HuH-7.5 (cell line): ENCODE measurements around the gene CAPN13.

ENCODE experiments used
- DNase-seq: peaks from one replicate; pipeline ENCODE4 v3.0.0; 2011; ENCODE audit warnings: low spot score

The CAPN13 gene

DNA sequence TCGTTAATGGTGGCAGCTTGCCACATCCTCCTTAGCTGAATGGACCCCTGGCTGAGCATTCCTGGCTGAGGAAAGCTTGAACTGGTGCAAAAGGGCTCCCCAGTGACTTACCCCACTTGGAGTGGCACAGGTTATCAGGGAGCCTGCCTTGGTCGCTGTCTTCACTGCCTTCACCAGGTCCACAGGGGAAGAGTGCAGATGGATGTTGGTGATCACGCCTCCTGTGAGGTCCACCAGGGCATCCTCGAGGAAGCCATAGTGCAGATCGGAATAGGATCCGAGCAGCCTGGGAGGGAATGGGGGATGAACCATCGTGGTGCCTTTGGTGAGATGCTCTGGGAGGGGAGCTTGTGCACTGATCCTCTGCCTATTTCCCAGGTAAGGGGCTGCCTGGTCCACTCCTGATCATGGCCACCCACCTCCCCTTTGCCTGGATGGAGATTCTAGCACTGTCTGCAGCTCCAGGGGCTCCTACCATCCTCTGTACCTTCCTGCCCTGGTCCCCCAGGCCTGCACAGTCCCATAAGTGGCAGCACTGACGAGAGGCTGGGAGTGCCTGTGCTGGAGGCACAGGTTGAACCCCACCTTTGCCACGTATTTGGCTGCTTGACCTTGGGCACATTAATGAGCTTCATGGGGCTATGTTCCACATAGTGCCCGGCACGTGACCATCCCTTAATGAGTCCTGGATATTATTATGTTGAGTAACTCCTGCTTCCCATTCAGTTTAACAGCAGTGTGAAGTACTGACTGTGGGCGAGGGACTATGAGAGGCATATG lies 43.0 kb downstream of the CAPN13 start:
- DNase-seq = no peak

DNA sequence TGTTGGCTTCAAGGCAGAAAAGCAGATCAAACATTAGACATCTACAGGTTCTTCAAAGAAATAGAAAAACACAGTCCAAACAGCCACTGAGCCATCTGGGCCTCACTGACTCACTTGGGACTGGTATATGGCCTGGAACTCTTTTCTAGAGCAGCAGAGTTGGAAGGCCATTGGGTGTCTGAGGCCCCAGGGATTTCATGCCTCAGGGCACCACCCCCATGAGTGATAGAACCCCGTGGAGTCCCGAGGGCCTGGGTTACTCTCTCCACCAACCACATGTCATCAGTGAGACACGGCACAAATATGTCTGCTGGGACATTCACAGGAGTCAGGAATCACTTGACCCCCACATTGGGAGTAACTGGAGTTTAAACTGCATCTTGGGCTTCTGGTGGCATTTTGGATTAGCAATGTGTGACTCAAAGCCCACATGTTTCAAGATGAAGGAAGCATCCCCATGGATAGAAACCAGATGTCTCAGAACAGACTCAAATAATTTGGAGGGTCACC lies 44.0 kb downstream of the CAPN13 start:
- no peak for DNase-seq

- no peak for DNase-seq
These were observed 46.0 kb downstream of the CAPN13 start for GRCh38 chr2:30761226-30761625.

GRCh38 chr2:30759481-30759880 lies 47.8 kb downstream of the CAPN13 start:
- DNase-seq = no peak

GRCh38 chr2:30758191-30758651 lies 49.0 kb downstream of the CAPN13 start:
- DNase-seq = no peak

DNA sequence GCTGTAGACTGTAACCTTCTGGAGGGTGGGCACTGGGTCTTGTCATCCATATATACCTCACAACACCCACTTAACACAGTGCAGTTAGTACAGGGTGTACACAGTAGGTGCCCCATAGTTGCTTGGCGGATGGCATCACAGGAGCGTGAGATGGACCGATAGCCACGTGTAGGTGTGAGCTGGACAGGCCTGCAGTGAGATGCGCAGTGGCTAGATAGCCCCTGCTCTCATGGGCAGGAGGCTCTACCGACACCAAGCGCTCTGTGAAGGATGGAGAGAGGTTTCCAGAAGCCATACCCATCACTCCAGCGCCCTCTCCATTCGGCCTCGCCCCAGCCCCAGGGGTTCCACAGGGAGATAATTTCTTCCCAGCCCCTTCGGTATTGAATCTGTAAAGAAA lies 49.5 kb downstream of the CAPN13 start:
- DNase-seq = no peak

DNA sequence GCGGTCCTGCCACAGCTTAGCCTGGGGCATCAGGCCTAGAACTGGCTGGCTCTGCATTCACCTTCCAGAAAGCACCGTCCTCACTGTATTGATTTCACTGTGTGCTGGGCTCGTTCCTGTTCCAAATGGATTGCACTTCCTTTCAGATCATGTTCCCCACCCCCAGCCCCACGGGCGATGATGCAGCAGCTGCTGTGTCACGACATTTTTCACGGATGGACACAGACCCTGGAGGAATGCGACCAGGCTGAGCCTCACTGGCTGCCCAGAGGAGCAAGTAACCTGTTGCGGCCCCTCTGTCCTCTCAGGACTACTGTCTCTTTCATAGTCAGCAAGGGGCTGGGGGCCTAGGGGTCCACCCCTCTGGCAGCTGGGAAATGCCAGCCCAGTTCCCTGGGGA lies 50.3 kb downstream of the CAPN13 start:
- DNase-seq = no peak

DNA sequence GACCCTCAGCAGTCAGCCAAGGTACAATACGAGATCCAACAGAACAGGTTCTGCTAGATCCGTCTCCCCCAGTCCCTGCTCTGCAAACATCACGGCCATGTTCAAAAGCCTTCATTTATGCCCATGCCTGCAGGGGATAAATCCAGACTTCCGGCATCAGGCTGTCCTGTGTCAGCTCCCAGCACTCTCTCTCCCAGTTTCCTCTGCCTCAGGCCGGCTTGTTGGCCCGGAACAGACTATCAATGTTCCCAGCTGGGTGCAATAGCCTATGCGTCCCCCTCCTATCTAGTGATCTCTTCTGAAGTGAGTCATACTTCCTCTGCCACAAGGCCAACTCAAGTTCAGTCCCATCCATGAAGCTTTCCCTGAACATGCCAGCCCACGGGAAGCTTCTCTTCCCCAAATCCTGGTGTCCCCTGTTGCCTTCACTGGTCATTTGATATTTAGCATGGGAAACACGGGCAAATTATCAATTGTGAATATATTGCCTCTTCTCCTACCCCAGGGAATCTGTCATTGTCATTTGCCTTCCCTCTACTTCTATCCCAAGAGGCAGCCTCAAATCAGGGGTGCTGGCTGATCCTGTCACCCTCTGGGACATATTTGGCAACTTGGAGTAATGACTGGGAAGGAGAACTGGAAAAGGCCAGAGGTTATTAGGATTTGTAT lies 51.1 kb downstream of the CAPN13 start:
- DNase-seq = no peak

GRCh38 chr2:30753630-30754029 lies 53.6 kb downstream of the CAPN13 start:
- no peak for DNase-seq

DNA sequence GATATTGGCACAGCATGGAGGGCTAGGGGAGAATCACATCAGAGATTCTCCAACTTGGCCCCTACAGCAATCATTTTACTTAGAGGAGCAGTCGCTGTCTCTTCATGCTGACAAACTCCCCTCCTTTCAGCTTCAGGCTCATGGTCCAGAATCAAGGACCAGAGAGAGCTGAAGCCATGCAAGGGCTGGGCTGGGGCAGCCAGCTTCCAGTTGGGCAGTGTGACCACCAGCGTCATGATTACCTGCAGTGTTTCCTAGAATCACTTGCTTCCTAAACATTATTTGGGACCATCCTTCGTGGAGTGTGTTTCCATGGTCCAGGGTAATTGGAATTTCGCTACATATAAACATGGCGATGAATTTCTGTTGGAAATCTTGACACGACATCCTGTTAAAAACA lies 54.4 kb downstream of the CAPN13 start:
- no peak for DNase-seq

DNA sequence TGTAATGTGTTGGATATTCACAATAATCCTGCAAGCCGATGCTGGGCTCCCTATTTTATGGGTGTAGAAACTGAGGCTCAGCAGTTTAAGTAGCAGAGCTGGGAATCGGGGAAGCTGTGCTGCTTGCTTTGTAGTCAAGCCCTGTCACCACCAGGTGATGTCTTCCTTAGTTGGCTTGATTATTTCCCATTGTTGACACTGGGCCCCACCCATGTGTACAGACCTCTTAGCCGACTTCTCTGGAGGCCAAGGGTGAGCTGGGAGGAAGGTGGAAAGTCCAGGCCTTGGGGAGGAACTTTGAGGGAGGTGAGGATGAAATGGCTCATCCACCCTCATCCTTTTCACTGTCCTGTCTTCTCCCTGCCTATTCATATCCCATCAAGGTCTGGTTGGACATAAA lies 60.0 kb downstream of the CAPN13 start:
- no peak for DNase-seq

GRCh38 chr2:30744823-30745222 lies 62.4 kb downstream of the CAPN13 start:
- no peak for DNase-seq

DNA sequence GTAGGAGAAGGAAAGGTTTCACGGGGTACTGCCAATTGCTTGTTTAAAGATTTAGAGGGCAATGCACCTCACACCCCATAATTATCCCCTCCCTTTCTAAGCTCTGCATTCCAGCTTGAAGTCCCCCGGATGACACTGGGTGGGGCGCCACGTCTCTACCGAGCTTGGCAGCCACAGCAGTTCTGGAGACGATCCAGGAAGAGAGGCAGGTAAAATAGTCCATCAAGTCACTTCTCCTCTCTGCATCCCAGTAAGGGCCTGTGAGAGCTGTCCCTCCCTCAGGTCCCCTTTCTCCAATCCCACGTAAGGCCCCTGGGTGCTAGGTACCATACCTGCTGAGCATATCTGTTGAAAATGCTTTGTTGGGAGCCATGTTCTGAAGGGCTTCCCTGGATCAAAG lies 65.7 kb downstream of the CAPN13 start:
- no peak for DNase-seq

DNA sequence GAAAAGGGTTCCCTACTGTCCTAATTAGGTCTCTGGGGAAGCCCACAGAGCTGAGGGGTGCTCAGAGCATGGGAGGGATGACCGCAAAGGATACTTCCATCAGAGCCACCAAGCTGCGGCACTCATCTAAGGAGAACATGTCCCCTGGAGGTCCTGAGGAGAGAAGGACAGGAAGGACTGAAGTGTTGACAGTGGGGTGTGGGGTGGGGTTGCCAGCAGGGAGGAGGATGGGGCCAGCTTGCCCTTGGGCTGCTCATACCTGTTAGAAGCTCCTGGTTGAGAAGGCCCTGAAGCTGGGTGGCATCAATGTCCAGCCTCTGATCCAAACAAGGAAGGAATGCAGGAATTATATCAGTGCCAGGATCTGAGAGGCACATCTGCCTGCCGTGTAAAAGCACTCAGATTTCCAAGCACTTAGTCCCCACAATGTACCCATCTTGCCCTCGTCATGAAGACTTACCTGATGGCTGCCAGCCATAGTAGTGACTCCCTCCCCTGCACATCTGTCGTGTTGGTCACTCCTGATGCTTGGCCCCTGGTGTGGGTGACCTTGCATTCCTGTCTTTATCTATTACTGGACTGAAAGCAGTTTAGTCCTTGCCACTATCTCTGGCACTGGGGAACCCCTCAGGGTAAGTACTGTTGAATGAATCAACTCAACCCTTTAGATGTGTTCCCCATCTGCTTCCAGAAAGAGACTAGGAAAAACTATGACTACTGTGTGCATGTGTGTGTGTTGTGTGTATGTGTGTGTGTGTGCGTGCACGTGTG lies 68.9 kb downstream of the CAPN13 start:
- DNase-seq = no peak

- DNase-seq = no peak
These were observed 70.0 kb downstream of the CAPN13 start for GRCh38 chr2:30737326-30737610.

- DNase-seq = no peak
These were observed 70.6 kb downstream of the CAPN13 start for GRCh38 chr2:30736461-30737325.

GRCh38 chr2:30733876-30734520 lies 73.2 kb downstream of the CAPN13 start:
- DNase-seq = no peak

DNA sequence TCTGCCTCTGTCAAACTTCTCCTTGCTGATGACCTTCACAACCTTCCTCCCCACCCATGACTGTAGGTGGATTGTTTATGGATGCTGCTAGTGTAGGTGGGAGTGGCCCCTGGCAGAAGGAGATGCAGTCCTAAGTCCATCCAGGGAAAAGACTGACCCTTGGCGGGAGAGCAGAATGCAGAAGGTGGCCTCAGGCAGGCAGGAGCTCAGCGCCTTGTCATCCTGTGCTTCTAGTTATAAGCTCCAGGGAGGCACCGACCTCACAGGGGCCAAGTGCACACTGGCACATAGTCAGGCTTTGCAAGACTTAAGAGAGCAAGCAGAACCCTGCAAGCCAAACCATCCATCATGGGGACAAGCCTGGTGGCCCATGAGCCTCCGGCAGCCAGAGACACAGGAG lies 74.4 kb downstream of the CAPN13 start:
- no peak for DNase-seq

- no peak for DNase-seq
These were observed 74.9 kb downstream of the CAPN13 start for GRCh38 chr2:30732376-30732775.

DNA sequence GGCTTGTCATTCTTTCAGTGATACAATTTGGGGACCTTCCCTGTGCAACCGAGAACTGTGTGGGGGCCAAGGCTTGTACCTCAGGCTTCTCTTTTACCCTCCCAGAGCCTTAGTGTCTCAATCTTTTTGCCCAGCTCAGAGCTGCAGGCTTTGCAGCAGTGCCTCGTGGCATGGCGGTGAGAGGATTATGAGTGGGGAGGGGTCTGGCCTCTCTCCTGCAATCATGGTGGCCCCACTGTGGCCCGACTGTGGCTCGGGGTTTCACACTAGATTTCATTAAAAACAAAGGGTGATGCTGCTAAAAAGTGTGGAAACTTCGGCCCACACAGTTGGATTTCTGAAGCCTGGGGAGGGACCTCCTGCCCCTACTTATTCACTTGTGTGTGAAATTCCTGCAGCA lies 75.5 kb downstream of the CAPN13 start:
- no peak for DNase-seq
